ENCODE data around the gene CASP8AP2. TPM values are rescaled to one million over a fixed set of nuclear protein-coding genes. Genes with fewer than 3 reads are reported as not detected.
"Not testable (repeated sequence)": the region's sequence is repeated elsewhere in the genome, so short reads cannot be mapped to it uniquely, and the experiment has no call there.

Gene CASP8AP2
- total RNA-seq, 2 experiments from 2014 or later, result 17.3 to 20.0 TPM

- Mint-ChIP-seq H3K4me3 (peak overlapping the region; percentile 93), H3K36me3 (ENCODE audit: low read depth) (peaks cover 13% of the 10 kb centered on the region), H3K27ac (peak overlapping the region; percentile 86), H3K9me3 (no peaks in the 10 kb centered on the region), H3K4me1 (ENCODE audit: low read depth) (peaks cover 41% of the 10 kb centered on the region), H3K27me3 (no peaks in the 10 kb centered on the region)
- H3K27me3 ChIP-seq (ENCODE audit: control insufficient read depth in 1 of 2, insufficient read depth in 2 of 2, low read length in 2 of 2), result no peaks in the 10 kb centered on the region
- peaks cover 24% of the 10 kb centered on the region for H3K4me1 ChIP-seq (ENCODE audit: insufficient read depth, low read length)
- DNase-seq, result peak in 6 of 14 experiments; percentile 2 to 55 (median 26)
- peak; percentile 30 for ATAC-seq (ENCODE audit: poor library complexity)
- intact Hi-C loops (cut with DNase I, micrococcal nuclease), result loop anchor here (1.0 to 10.0 kb wide), 4 partner anchors 10 to 464 kb away; partner anchors contain the start of genes ANKRD6 (in 1 of the 2), CASP8AP2 (in 1 of the 2) and UBE2J1 (in 1 of the 2)
- ChIA-PET POLR2A (interaction anchor here (1.0 to 3.4 kb wide), 14 partner anchors 10 to 740 kb away, joined by 3 to 100 read pairs (median 6); partner anchors contain the start of genes CASP8AP2, LYRM2, PNRC1 and UBE2J1), CTCF (interaction anchor here (1.7 kb wide), 1 partner anchor 10 kb away, joined by 11 read pairs; the partner anchor contains the start of gene CASP8AP2)
- no peaks in the 10 kb centered on the region for H3K36me3 ChIP-seq (ENCODE audit: insufficient read depth, low read length)
- TF ChIP-seq CTCF (IDR thresholded peaks at IDR 0.05), result no peak
- peak overlapping the region; percentile 91 for H3K4me3 ChIP-seq (ENCODE audit: low read length)
- H3K27ac ChIP-seq (ENCODE audit: low read depth in 1 of 2, low read length in 2 of 2), result peak overlapping the region; percentile 79 to 83
- H3K9me3 ChIP-seq (ENCODE audit: control insufficient read depth in 1 of 2, insufficient read depth in 1 of 2, low read length in 2 of 2), result no peaks in the 10 kb centered on the region
Measured at GRCh38 chr6:89818977-89819335, 10.7 kb upstream of the CASP8AP2 start.

- H3K27ac ChIP-seq (ENCODE audit: low read depth in 1 of 2, low read length in 2 of 2), result peak within 1 kb of the TSS; percentile 79 to 83
- Mint-ChIP-seq H3K9me3 (no peaks in the 10 kb centered on the region), H3K4me3 (peak within 1 kb of the TSS; percentile 93), H3K27me3 (no peaks in the 10 kb centered on the region), H3K4me1 (ENCODE audit: low read depth) (peaks cover 36% of the 10 kb centered on the region), H3K27ac (peak within 1 kb of the TSS; percentile 86), H3K36me3 (ENCODE audit: low read depth) (peaks cover 13% of the 10 kb centered on the region)
- peak within 1 kb of the TSS; percentile 91 for H3K4me3 ChIP-seq (ENCODE audit: low read length)
- intact Hi-C loops (cut with DNase I, micrococcal nuclease), result loop anchor here (1.0 to 10.0 kb wide), 9 partner anchors 10 to 765 kb away; partner anchors contain the start of genes MAP3K7 (in 2 of the 2), UBE2J1 (in 2 of the 2), ANKRD6 (in 1 of the 2) and BACH2 (in 1 of the 2)
- peak; percentile 91 for ATAC-seq (ENCODE audit: poor library complexity)
- H3K27me3 ChIP-seq (ENCODE audit: control insufficient read depth in 1 of 2, insufficient read depth in 2 of 2, low read length in 2 of 2), result no peaks in the 10 kb centered on the region
- peaks cover 24% of the 10 kb centered on the region for H3K4me1 ChIP-seq (ENCODE audit: insufficient read depth, low read length)
- ChIA-PET CTCF (interaction anchor here (0.6 to 1.7 kb wide), 6 partner anchors 9 to 767 kb away, joined by 3 to 11 read pairs (median 3); partner anchors contain the start of genes CASP8AP2 and MAP3K7), POLR2A (interaction anchor here (1.0 to 3.4 kb wide), 15 partner anchors 9 to 741 kb away, joined by 3 to 100 read pairs (median 5); partner anchors contain the start of genes CASP8AP2, LYRM2, PNRC1 and UBE2J1)
- H3K36me3 ChIP-seq (ENCODE audit: insufficient read depth, low read length), result no peaks in the 10 kb centered on the region
- no peaks in the 10 kb centered on the region for H3K9me3 ChIP-seq (ENCODE audit: control insufficient read depth in 1 of 2, insufficient read depth in 1 of 2, low read length in 2 of 2)
- peak; percentile 67 to 96 (median 82) for DNase-seq
- TF ChIP-seq CTCF (IDR thresholded peaks at IDR 0.05), result no peak
Measured at GRCh38 chr6:89819336-89820130, 10.1 kb upstream of the CASP8AP2 start, which contains the start of gene MDN1. Gene MDN1 (minus strand): TSS chr6:89819794. CDS start chr6:89819607, 187 bp downstream.

- ChIA-PET POLR2A (no interaction called here), CTCF (no interaction called here)
- Mint-ChIP-seq H3K9me3 (no peaks in the 10 kb centered on the region), H3K27ac (no peak overlapping the region), H3K36me3 (ENCODE audit: low read depth) (peaks cover 13% of the 10 kb centered on the region), H3K4me1 (ENCODE audit: low read depth) (peaks cover 17% of the 10 kb centered on the region), H3K4me3 (peak overlapping the region; percentile 72), H3K27me3 (no peaks in the 10 kb centered on the region)
- no peak for ATAC-seq (ENCODE audit: poor library complexity)
- Histone ChIP-seq H3K27me3 (ENCODE audit: control insufficient read depth in 1 of 2, insufficient read depth in 2 of 2, low read length in 2 of 2) (no peaks in the 10 kb centered on the region), H3K27ac (ENCODE audit: low read depth in 1 of 2, low read length in 2 of 2) (no peak overlapping the region), H3K9me3 (ENCODE audit: control insufficient read depth in 1 of 2, insufficient read depth in 1 of 2, low read length in 2 of 2) (no peaks in the 10 kb centered on the region), H3K36me3 (ENCODE audit: insufficient read depth, low read length) (no peaks in the 10 kb centered on the region), H3K4me3 (ENCODE audit: low read length) (no peak overlapping the region), H3K4me1 (ENCODE audit: insufficient read depth, low read length) (peaks cover 20% of the 10 kb centered on the region)
- intact Hi-C loops (cut with DNase I, micrococcal nuclease), result loop anchor here (5.0 to 10.0 kb wide), 6 partner anchors 469 to 864 kb away; partner anchors contain the start of genes MAP3K7 (in 2 of the 2), BACH2 (in 1 of the 2), PNRC1 (in 1 of the 2) and RNGTT (in 1 of the 2)
- DNase-seq, result no peak
- no peak for TF ChIP-seq CTCF (IDR thresholded peaks at IDR 0.05)
Measured at GRCh38 chr6:89826029-89826528, 3.6 kb upstream of the CASP8AP2 start.

GRCh38 chr6:89828475-89828987, 1.1 kb upstream of the CASP8AP2 start:
- POLR2A ChIA-PET, result interaction anchor here (0.8 to 2.2 kb wide), 10 partner anchors 9 to 865 kb away, joined by 3 to 100 read pairs (median 7); partner anchors contain the start of genes LYRM2, MDN1, PNRC1 and RNGTT
- not testable (repeated sequence) for H3K9me3 ChIP-seq (ENCODE audit: control insufficient read depth in 1 of 2, insufficient read depth in 1 of 2, low read length in 2 of 2); H3K27me3 Mint-ChIP-seq; H3K27me3 ChIP-seq (ENCODE audit: control insufficient read depth in 1 of 2, insufficient read depth in 2 of 2, low read length in 2 of 2); H3K9me3 Mint-ChIP-seq; DNase-seq; ATAC-seq (ENCODE audit: poor library complexity)
- Histone ChIP-seq H3K4me3 (ENCODE audit: low read length) (peak overlapping the region; percentile 100), H3K27ac (ENCODE audit: low read depth in 1 of 2, low read length in 2 of 2) (peak overlapping the region; percentile 68 to 86), H3K36me3 (ENCODE audit: insufficient read depth, low read length) (peaks cover 15% of the 10 kb centered on the region), H3K4me1 (ENCODE audit: insufficient read depth, low read length) (peaks cover 24% of the 10 kb centered on the region)
- H3K4me1 Mint-ChIP-seq (ENCODE audit: low read depth), result peaks cover 31% of the 10 kb centered on the region
- intact Hi-C loops (cut with DNase I, micrococcal nuclease), result loop anchor here (5.0 to 10.0 kb wide), 6 partner anchors 466 to 866 kb away; partner anchors contain the start of genes MAP3K7 (in 2 of the 2), BACH2 (in 1 of the 2), PNRC1 (in 1 of the 2) and RNGTT (in 1 of the 2)
- H3K27ac Mint-ChIP-seq, result peak overlapping the region; percentile 91
- H3K4me3 Mint-ChIP-seq, result peak overlapping the region; percentile 94
- CTCF ChIA-PET, result interaction anchor here (0.8 to 1.8 kb wide), 3 partner anchors 9 to 651 kb away, joined by 3 to 11 read pairs (median 10); partner anchors contain the start of gene MDN1
- peaks cover 33% of the 10 kb centered on the region for H3K36me3 Mint-ChIP-seq (ENCODE audit: low read depth)

Measured in CD4-positive, alpha-beta T cell (primary cell).